Measurements from ENCODE around the gene CCDC78.
A peak's percentile ranks its signal among the peaks of the same experiment; 100 is the strongest.
"Not testable (repeated sequence)": the region's sequence is repeated elsewhere in the genome, so short reads cannot be mapped to it uniquely, and the experiment has no call there.

Gene CCDC78

DNA sequence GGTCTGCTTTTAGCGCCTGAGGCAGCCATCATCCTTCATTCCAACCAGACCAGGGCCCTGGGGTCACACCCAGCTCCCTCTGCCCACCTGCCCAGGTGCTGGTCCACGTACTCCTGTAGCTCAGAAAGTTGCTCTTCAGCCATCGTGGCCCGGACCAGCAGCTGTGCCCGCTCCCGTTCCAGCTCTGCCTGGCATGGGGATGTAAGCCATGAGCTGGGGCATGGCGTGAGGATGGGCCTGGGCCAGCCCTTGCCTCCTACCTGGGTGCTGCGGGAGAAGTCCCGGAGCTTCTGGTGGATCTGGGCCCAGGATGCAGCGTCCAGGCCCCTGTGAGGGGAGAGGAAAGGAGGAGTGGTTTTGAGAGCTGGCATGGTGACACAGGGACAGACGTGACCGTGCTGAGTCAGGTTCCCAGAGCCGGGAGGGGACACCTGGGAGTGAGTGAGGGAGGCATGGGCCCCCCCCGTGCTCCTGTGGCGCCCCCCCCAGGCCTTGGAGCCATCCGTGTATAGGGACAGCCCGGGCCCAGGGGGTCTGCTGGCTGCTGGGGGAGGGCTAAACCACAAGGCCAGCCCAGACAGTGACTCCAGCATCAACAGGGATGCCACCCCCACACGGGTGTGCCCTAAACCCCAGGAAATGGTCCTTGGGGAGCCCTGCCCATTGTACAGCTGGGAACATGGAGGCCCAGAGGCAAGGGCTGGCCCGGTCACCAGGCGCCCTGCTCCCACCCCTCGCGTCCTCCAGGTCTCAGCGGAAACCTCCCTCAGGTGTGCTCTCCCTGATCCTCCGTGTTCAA lies 3.2 kb downstream of the CCDC78 start:
- no peak for DNase-seq

DNA sequence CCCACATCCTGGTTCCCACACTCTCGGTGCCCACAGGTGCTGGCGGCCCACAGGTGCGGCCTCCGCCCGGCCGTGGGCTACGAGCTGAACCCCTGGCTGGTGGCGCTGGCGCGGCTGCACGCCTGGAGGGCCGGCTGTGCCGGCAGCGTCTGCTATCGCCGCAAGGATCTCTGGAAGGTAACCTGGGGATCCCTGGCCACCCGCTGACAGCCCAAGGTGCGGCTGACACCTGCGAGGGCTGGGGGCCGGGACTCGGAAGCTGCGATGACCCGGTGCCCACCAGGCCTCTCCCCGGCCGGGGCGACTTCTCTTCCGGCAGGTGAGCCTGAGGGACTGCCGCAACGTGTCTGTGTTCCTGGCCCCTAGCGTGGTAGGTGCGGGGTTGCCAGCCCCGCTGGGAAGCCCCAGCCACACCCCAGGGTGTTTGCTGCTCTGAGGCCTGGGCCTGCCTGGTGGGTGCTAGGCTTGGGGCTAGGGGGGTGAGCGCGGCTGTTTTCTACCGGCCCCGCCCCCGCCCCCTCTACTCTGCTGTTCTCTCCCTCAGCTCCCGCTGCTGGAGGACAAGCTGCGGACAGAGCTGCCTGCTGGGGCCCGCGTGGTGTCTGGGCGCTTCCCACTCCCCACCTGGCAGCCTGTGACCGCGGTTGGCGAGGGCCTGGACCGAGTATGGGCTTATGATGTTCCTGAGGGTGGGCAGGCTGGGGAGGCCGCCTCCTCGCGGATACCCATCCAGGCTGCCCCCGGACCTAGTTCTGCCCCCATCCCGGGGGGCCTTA lies 4.3 kb downstream of the CCDC78 start:
- DNase-seq = no peak

DNA sequence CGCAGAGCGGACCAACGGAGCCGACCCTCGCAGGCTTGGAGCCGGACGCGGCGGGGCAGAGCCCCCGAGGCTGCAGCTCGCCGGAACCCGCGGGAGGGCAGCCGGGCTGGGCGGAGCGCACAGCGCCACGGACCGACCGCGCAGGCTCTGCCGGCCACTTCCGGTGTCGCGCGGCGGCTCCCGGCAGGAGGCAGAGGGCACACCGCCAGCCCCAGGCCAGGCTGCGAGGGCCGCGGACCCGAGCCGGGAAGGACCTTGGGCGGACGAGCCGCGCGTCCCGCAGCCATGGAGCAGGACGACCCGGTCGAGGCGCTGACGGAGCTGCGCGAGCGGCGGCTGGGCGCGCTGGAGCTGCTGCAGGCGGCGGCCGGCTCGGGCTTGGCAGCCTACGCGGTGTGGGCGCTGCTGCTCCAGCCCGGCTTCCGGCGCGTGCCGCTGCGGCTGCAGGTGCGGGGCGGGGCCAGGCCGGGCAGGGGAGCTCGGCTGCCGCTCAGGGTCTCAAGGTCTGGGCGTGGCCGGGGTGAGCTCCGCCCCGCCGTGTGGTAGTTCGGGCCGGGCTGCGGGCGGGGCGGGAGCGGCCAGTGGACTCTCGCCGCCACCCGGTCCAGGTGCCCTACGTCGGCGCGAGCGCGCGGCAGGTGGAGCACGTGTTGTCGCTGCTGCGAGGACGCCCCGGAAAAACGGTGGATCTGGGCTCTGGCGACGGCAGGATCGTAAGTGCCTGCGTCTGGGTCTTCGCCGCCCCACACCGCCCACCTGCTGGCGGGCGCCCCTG lies 5.1 kb downstream of the CCDC78 start, which contains the start of gene ANTKMT:
TSS of gene ANTKMT (plus strand) at position 157 of the 775 bp plus-strand sequence. CDS start at position 286, 129 bp downstream.
- peak; percentile 52 for DNase-seq

DNA sequence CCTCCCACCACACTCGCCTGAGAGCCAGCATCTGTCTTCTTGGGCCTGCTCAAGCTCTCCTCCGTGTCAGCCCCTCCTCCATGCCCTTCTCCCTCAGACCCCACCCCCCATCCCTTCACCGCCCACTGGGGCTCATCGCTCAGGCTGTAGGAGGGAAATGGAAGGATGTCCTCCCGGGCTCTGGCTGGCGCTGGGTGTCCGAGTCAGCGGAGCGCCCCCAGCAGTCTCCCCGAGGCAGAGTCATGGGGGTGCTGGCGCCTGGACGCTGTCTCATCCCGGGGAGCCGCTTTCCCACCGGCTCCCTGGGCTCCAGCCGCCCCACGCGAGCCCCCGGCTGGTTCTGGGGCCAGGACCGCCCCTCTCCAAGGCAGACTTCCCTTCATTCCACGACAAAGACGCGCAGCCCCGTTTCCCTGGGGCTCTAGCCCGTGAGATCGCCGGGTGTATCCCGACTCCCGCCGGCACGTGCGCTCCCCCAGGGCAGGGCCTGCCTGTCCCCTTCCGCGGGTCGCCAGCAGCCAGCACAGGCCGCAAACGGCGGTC lies 5.7 kb downstream of the CCDC78 start:
- DNase-seq = no peak

DNA sequence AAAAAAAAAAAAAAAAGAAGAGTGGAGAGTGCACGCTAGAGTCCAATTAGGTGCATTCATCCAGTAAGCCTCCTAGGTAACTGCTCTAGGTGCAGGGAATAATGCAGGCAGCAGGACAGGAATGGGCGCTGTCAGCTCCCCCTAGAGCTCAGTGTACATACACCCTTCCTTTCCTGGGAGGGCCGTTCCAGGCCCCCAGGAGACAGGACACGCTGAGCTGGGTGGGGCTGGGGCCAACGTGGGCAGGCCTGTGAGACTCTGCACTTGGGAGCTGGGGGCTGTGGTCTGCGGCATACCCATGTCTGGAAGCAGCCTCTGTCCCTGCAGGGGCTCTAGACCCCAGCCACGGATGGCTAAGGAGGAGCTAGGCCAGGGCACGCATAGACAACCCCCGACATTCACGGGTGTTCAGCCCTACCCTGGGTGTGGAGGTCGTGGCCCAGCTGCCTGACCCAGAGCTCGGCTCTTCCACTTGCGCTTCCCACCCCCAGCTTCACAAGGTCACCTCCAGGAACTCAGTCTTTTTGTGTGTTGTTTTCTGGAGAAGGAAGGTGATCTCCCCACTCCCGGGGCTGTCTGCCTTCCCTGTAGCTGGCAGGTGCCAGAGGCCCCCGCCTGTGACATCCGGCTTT lies 6.3 kb downstream of the CCDC78 start:
- DNase-seq = no peak

DNA sequence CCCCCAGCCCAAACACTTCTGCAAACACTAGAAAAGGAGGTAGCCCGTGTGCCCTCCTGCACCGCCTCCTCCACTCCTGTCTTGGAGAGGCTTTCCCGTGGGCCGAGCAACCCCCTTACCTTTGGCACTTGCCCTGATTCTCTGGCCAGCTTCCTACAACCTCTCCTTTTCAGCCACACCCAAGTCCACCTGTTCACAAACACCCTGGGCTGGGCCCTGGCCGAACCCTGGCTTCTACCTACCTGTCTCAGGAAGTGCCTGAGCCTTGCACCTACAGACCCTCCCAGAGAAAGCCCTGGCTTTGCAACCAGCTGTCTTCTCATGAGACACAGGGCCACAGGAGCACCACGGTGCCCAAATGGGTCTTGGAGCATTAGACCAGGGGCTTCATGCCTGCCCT lies 7.3 kb downstream of the CCDC78 start:
- no peak for DNase-seq

DNA sequence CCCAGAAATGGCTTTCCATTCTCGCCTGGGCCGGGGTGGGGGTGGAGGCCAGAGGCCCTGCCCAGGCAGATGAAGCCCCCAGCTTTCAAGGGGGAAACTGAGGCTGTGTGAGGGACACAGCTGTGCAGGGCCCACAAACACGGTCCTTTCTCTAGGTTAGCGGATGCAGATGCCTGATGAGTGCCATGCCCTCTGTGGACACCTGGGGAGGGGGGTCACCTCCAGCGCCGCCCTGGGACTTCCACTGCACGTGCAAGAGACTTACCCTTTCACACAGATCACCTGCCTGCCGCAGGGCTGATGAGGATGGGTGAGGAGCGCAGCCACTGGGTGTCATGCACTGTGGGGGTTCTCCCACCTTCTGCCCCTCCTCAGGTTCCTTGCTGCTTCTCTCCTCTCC lies 7.9 kb downstream of the CCDC78 start:
- no peak for DNase-seq

DNA sequence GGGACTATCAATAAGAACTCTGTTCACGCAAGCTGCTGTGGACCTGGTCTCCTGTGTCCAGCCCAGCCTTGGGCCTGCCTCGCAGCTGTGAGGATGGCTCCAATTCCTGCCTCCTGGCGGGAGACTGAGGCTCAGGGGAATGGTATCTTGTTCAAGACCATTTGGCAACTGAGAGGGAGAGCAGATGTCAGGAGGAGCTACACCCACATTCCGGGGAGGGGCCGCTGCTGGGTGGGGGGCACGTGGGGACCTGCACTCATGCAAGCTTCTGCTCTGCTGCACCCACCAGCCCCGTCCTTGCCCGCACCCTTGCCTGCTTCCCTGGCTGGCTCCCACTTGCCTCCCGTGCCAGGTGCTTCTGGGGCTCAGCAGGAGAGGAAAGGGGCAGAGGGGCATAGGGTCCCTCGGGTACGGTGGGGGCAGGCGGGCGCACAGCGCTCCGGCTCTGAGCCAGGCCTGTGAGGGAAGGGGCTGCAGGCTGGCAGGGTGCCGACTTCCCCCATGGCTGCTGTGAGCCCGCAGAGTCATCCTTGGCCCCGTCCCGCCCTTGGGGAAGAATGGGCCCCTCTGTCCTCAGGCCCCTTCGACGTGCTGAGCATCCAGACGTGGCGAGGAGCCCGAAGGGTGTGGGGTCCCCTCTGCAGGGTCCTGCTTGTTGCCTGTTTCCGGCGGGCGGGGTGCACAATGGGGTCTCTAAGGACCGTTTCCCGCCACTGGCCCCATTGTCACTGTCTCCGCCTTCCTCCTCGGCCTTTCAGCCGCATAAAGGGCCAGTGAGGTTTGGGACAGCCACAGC lies 8.6 kb downstream of the CCDC78 start:
- DNase-seq = no peak

DNA sequence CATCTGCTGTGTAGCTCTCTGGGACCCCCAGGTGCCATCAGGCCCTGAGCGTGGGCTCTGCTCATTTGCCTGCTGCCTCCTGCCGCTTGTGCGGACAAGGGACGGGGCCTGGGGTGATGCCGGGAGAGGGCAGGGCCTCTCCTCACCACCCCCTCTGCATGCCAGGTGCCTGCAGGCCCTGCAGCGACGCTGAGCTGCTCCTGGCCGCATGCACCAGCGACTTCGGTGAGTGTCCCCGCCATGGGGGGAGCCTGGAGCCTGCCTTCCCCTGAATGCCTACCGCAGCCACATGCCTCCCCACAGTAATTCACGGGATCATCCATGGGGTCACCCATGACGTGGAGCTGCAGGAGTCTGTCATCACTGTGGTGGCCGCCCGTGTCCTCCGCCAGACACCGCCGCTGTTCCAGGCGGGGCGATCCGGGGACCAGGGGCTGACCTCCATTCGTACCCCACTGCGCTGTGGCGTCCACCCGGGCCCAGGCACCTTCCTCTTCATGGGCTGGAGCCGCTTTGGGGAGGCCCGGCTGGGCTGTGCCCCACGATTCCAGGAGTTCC lies 9.4 kb downstream of the CCDC78 start:
- DNase-seq = no peak

DNA sequence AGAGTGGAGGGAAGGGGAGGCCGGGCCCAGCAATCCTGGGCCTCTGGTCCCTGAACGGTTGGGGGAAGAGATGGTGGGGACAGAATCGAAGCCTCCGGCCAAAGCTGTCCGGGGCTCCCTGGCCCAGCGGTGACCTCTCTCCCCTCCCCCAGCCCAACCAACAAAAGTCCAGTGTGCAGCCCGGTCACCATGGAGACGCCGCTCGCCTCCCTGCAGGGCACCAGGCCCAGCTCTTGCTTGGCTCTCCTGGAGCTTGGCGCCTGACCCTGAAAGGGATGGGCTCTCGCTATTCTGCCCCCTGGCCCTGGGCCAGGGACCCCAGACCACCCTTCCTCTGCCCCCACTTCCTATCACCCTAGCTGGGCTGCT lies 10.1 kb downstream of the CCDC78 start:
- no peak for DNase-seq

DNA sequence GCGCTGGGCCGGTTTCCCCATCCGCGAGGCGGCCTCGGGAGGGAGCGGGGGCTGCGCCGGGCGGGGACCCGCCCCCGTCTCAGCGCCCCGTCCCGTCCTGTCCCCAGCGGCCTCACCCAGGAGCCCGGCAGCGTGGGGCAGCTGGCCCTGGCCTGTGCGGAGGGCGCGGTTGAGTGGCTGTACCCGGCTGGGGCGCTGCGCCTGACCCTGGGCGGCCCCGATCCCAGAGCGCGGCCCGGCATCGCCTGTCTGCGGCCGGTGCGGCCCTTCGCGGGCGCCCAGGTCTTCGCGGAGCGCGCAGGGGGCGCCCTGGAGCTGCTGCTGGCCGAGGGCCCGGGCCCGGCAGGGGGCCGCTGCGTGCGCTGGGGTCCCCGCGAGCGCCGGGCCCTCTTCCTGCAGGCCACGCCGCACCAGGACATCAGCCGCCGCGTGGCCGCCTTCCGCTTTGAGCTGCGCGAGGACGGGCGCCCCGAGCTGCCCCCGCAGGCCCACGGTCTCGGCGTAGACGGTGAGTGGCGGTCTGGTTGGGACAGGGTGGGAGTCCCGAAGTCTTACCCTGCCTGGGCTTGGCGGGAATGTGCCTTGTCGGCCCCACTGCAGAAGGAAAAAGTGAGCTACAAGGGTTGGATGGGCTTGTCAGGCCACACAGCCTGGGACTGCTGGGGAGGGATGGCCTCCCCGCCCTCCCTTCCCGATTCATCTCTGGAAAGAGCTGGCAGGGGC lies 10.6 kb downstream of the CCDC78 start:
- no peak for DNase-seq

DNA sequence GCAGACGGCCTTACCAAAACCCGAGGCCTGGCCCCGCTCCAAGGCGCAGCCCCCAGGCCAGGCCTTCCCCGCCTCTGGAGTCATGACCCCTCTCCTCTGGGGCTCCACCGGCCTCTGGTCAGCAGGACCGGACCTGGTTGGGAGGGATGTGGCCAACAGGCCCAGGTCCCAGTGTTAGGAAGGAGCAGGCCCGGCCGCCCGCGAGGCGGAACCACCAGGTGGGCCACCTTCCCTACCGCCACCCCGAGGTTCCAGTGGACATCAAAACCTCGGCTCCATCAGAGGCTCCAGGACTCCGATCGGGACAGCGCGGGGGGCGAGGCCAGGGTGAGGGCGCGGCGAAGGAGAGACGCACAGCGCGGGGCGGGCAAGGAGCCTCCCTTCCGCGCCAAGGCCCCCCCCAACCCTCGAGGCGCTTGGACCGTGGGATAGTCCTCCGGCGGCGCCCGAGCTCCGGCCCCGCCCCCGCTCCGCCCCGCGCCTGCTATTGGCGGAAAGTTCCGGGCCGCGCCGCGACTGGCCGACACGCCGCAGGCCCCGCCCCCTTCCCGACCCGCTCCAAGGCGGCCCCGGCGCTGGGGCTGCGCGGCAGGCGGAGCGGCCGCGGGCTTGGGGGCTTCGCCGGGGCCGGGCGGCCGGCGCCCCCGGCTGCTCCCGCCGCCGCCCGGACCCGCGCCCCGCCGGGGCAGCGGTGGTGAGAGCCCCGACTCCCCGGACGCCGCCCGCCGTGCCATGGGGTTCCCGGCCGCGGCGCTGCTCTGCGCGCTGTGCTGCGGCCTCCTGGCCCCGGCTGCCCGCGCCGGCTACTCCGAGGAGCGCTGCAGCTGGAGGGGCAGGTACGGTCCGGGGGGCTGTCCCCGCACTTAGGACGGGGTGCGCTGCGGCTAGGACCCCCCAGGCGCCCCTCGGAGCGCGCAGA lies 11.4 kb downstream of the CCDC78 start, which contains the start of gene METRN:
TSS of gene METRN (plus strand) at position 561 of the 919 bp plus-strand sequence. CDS start at position 733, 172 bp downstream.
- DNase-seq = no peak

DNA sequence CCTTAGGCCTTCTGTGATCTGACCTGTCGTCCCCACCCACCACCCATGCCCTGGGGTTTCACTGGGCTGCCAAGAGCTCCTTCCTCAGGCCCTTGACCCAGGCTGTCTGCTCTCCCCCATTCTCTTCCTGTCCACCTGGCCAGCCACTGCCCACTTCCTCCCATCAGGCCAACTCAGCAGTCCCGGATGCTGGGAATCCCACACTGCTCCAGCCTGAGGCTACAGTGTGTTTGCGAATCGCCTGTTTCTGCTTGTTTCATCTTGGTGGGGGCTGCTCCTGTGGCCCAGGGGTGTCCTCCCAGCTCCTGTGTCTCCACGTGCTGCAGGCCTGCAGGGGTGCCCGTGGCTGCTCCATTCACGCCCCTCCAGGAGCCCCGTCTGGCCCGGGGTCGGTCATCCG lies 12.2 kb downstream of the CCDC78 start:
- no peak for DNase-seq

DNA sequence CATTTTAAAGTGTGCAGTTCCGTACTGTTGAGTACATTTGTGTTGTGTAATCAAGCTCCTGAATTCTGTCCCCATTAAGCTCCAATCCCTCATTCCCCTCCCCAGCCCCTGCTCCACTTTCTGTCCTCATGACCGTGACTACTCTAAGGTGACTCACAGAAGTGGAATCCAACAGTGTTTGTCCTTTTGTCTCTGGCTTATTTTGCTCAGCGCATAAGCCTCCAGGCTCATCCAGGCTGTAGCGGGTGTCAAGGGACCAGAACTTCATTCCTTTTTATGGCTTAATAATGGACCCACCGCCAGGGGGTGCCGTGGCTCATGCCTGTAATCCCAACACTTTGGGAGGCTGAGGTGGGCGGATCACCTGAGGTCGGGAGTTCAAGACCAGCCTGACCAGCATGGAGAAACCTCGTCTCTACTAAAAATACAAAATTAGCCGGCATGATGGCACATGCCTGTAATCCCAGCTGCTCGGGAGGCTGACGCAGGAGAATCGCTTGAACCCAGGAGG lies 13.4 kb downstream of the CCDC78 start:
- DNase-seq = not testable (repeated sequence)

DNA sequence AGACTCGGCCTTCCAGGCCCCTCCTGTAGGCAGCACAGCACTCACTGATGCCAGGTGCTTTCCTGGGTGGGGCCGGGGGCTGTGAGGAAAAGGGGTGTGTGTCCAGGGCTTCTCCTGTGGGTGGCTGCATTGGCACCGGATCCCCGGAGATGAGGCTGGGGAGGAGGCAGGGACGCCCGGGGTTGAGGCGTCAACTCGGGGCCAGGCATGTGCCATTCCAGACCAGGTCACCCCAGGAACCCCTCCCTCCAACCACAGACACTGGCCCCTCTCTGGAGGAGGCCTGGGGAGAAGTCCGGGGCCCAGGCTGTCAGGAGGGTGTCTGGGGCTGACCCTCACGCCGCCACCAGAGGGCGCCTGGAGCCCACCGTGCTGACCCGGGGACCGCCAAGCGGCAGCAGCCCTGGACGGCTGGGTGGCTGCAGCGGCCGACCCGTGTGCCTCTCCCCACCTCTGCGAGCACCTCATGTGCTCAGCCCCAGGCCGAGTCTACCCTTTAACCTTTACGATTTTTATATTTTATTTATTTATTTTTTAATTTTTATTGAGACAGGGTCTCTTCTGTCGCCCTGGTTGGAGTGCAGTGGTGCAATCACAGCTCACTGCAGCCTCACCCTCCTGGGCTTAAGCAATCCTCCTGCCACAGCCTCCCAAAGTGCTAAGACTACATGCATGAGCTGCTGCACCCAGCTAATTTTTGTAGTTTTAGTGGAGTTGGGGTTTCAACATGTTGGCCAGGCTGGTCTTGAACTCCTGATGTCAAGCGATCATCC lies 14.5 kb downstream of the CCDC78 start:
- DNase-seq = no peak

DNA sequence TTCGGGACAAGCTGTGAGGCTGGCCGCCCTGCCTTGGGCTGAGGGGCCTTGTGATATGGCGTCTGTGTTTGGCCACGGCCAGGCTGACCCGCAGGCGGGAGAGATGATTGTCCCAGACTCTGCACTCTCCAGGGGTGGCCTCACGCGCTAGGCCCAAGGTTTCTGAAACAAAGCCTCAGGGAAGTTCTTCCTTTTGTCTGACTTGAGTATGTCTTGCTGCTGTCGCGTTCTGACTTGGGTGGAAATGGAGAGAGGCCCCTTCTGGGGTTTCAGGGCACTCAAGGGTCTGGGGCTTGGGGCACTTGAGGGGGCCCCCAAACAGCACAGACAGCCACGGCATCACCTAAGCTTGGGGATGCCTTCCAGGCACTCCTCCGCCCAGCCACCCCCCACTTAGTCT lies 15.2 kb downstream of the CCDC78 start:
- DNase-seq = no peak

DNA sequence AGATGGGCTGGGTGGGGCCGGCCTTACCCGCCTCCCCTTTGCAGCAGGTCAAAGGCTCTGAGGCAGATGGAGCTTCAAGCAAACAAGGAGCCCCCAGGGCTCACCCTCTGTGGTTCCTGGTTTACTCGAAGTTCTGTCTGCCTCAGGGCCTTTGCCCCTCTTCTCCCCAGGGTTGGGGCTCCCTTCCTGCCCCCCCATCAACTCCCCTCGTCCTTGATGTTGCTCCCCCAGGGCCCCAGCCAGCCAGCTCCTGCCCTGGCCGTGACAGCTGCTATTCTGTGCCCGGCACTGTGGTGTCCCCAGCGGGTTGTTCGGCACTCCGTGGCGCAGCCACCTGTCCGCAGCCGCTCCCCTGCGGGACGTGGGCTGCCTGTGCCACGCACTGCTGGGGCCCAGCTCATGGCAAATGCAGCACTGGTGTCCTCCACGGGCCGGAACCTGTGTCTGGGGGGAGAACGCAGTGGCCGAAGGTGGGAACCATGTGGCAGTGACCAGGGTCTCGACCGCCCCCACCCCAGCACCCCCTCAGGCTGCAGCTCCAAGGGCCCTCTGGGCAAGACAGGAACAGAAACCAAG lies 15.7 kb downstream of the CCDC78 start:
- no peak for DNase-seq
